BJ (cell line): Measurements from ENCODE around the gene MAPKAP1. TPM values are rescaled to one million over a fixed set of nuclear protein-coding genes. Genes with fewer than 3 reads are reported as not detected.

ENCODE experiments used
- CTCF ChIA-PET: fragments of 350-600 bp; formaldehyde crosslinking; extraction: SDS; loops from one replicate; lab custom pipeline; 2021; ENCODE audit warnings: antibody characterized with exemption, inconsistent platforms; lab: Yijun Ruan, JAX
- POLR2A ChIA-PET: fragments of 300-600 bp; sonication (Branson Sonifier 250); formaldehyde crosslinking; extraction: SDS; loops from one replicate; lab custom pipeline; 2021; ENCODE audit warnings: antibody characterized with exemption; lab: Charles Lee
- DNase-seq: peaks from one replicate; pipeline ENCODE4 v3.0.0-alpha.2; 2011; ENCODE audit warnings: low read depth
- H3K27me3 ChIP-seq: 2 replicates; pipeline ENCODE4 v1.6.0; 2011; ENCODE audit warnings: low read length; ENCODE audit not compliant: control insufficient read depth, insufficient read depth
- H3K36me3 ChIP-seq: 2 replicates; pipeline ENCODE4 v1.5.1; 2011; ENCODE audit warnings: low read length; ENCODE audit not compliant: control insufficient read depth, insufficient read depth
- H3K4me3 ChIP-seq: 2 replicates; pipeline ENCODE4 v1.5.1; 2011; ENCODE audit warnings: low read depth, mild to moderate bottlenecking, control low read depth, low read length
- polyA plus RNA-seq: library from polyadenylated mRNA; depleted of rRNA; stranded (reverse); fragments of >200 nt; gene quantifications from 2 replicates; pipeline ENCODE4 v1.2.3, GENCODE V29; 2011
- TF ChIP-seq, protein P1 (sequence below): IDR thresholded peaks from 2 replicates; pipeline ENCODE4 v1.5.1; 2011; ENCODE audit warnings: low read depth, mild to moderate bottlenecking, control low read depth, inconsistent platforms, low read length, moderate library complexity; ENCODE audit not compliant: insufficient read depth

MAPKAP1 gene
- polyA plus RNA-seq, 1 experiment = 113 TPM

DNA sequence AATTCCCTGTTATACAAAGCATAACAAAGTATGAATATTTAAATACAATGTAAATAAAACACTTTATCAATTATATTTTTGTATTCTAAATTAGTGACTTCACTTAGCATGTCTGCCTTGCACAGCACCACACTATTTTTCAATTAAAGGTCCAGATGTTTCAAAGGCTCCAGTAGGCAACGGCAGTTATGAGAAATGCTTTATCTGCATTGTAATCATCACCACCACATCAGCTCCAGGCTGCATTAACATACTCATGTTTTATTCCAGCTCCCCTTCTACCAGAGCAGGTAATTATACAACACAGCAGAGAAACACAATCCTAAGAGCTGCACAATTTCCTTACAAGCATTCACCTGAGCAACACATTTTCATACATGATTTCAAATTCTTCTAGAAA, 102.8 kb downstream of the MAPKAP1 start:
- no peaks in the 10 kb centered on the region for H3K36me3 ChIP-seq
- POLR2A ChIA-PET = no interaction called here
- no peak overlapping the region for H3K4me3 ChIP-seq
- CTCF ChIA-PET = no interaction called here
- TF ChIP-seq, protein P1, sequence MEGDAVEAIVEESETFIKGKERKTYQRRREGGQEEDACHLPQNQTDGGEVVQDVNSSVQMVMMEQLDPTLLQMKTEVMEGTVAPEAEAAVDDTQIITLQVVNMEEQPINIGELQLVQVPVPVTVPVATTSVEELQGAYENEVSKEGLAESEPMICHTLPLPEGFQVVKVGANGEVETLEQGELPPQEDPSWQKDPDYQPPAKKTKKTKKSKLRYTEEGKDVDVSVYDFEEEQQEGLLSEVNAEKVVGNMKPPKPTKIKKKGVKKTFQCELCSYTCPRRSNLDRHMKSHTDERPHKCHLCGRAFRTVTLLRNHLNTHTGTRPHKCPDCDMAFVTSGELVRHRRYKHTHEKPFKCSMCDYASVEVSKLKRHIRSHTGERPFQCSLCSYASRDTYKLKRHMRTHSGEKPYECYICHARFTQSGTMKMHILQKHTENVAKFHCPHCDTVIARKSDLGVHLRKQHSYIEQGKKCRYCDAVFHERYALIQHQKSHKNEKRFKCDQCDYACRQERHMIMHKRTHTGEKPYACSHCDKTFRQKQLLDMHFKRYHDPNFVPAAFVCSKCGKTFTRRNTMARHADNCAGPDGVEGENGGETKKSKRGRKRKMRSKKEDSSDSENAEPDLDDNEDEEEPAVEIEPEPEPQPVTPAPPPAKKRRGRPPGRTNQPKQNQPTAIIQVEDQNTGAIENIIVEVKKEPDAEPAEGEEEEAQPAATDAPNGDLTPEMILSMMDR = no peak
- no peaks in the 10 kb centered on the region for H3K27me3 ChIP-seq
- no peak for DNase-seq

DNA sequence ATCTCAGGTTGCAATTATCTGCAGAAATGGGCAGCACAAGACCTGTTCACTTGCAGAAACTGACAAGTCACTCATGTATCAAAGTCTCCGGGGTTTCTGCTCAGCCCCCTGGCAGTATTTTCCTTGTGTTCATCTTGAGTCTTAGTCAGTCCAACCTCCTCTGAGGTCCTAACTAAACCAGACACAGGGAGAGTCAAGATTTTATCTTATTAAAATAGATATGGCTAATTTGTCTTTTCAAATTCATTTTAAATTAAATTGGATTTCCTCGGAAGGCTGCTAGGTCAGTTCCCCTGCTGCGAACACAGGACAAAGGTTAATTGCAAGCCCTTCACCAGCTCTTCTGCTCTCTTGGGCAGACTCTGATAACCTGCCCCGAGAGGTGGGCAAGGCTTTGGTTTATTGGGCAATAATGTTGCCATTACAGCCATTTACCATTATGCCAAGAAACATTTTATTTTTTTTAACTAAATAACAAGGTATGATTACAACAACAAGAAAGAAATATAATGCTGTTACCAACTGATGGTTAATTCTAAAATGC, 103.5 kb downstream of the MAPKAP1 start:
- DNase-seq = no peak
- Histone ChIP-seq H3K36me3 (no peaks in the 10 kb centered on the region), H3K27me3 (no peaks in the 10 kb centered on the region), H3K4me3 (no peak overlapping the region)
- CTCF ChIA-PET = no interaction called here
- POLR2A ChIA-PET = no interaction called here
- TF ChIP-seq, protein P1 = no peak

DNA sequence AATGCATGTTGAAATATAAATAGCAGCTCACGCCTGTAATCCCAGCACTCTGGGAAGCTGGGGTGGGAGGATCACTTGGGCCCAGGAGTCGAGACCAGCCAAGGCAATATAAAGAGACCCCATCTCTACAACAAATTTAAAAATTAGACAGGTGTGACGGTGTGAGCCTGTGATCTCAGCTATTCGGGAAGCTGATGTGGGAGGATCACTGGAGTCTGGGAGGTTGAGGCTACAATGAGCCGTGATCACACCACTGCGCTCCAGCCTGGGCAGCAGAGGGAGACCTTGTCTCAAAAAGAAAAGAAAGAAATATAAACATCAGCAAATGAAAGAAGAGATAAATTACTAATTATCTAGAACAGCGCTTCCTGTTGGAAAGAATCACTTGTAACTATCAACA, 105.0 kb downstream of the MAPKAP1 start:
- no peaks in the 10 kb centered on the region for H3K36me3 ChIP-seq
- DNase-seq = no peak
- POLR2A ChIA-PET = interaction anchor here (0.7 kb wide), 1 partner anchor 105 kb away, joined by 3 read pairs; the partner anchor contains the start of gene MAPKAP1
- CTCF ChIA-PET = no interaction called here
- H3K27me3 ChIP-seq = no peaks in the 10 kb centered on the region
- no peak overlapping the region for H3K4me3 ChIP-seq
- TF ChIP-seq, protein P1 = no peak

DNA sequence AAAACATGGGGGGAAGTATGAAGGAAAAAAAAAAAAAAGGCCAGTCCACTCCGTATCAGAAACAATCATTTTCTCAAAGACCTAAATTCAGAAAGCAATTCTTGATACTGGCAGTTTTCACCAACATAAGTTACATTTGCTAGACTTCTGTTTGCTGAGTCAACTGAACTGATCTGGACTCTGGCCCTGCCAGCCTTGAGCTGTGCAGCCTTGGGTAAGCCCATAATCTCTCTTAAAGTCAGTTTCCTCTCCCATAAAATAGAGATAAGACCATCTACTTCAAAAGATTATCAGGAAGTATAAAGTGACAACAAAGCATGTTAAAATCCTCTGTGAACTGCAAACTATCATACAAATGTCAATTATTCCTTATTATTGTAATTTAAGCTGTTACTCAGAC, 106.8 kb downstream of the MAPKAP1 start:
- ChIA-PET CTCF (no interaction called here), POLR2A (interaction anchor here (0.7 kb wide), 1 partner anchor 19 kb away, joined by 8 read pairs; no protein-coding TSS in a partner anchor)
- TF ChIP-seq, protein P1 = no peak
- H3K4me3 ChIP-seq = no peak overlapping the region
- H3K27me3 ChIP-seq = no peaks in the 10 kb centered on the region
- no peak for DNase-seq
- H3K36me3 ChIP-seq = no peaks in the 10 kb centered on the region

DNA sequence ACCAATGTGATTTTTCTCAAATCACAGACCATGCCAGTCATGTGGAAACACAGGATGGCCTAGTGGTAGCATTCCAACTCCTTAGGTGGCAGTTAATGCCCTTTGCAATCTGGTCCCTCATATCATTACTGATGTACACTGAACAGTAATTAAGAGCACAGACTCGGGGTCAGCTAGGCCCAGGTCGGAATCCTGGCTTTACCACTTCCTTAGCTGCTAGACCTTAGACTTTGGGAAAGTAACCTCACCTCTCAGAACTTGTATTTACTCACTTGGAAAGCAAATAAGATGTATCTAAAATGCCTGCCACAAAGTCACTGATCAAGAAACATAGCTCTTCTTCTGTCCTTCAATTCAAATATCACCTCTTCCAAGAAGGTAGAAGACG, 112.8 kb downstream of the MAPKAP1 start:
- ChIA-PET CTCF (interaction anchor here (1.0 to 1.9 kb wide), 2 partner anchors 13 to 18 kb away, joined by 3 to 4 read pairs; no protein-coding TSS in a partner anchor), POLR2A (no interaction called here)
- Histone ChIP-seq H3K36me3 (no peaks in the 10 kb centered on the region), H3K27me3 (no peaks in the 10 kb centered on the region), H3K4me3 (no peak overlapping the region)
- no peak for DNase-seq
- TF ChIP-seq, protein P1 = no peak
